Measurements from ENCODE around the gene DNAAF1.
"Not testable (repeated sequence)": the region's sequence is repeated elsewhere in the genome, so short reads cannot be mapped to it uniquely, and the experiment has no call there.

The DNAAF1 gene

DNA sequence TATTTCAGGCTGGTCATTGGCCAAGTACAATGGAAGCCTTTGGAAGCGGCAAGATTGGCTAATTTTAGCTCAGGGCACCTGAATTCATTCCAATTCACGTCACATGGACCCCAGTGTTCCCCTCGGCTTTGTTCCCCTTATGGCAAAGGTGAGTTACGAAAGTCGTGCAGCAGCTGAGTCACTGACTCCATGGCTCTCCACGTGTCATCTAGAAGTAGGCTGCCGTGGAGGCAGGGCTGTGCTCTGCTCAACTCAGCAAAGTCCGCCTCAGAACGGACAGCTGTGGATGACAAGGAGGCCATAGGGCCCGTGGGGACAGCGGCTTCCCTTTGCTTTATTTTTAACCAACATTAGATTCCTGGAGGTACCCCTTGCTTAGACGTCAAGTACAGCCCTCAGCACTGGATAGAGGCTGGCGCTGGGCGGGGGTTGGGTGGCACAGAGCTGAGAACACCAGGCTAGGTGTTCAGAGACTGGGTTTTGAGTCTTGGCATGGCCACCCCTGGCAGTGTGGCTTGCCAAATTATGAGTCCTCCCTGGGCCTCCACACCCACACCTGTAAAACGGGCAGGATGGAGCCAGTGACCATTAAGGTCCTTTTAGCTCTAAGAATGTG, 69.5 kb downstream of the DNAAF1 start:
- no peak for DNase-seq

DNA sequence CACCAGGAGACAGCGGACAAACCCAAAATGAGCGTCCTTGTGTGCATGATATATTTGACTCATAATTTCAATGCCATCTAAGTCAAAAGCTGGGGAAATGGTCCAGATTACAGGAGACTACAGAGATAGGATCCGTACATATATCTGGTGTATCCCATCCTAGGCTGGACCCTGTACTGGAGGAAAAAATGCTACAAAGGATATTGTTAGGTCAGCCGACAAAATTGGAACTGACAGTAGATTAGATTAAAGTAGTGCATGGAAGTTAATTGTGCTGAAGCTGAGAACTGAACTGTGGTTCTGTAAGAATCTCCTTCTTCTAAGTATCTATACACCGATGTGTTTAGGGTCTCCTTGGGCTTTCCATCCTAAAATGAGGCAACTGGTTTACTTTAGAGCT, 70.4 kb downstream of the DNAAF1 start:
- DNase-seq: no peak

DNA sequence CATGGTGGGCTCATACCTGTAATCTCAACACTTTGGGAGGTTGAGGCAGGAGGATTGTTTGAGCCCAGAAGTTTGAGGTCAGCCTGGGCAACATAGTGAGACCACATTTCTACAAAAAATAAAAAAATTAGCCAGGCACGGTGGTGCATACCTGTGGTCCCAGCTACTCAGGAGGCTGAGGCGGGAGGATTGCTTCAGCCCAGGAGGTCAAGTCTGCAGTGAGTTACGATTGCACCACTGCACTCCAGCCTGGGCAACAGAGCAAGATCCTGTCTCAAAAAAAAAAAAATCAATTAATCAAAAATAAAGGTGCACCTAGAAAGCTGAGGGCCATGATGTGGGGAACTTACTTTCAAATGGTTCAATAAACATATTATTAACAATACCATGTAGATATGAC, 71.0 kb downstream of the DNAAF1 start:
- DNase-seq: not testable (repeated sequence)

DNA sequence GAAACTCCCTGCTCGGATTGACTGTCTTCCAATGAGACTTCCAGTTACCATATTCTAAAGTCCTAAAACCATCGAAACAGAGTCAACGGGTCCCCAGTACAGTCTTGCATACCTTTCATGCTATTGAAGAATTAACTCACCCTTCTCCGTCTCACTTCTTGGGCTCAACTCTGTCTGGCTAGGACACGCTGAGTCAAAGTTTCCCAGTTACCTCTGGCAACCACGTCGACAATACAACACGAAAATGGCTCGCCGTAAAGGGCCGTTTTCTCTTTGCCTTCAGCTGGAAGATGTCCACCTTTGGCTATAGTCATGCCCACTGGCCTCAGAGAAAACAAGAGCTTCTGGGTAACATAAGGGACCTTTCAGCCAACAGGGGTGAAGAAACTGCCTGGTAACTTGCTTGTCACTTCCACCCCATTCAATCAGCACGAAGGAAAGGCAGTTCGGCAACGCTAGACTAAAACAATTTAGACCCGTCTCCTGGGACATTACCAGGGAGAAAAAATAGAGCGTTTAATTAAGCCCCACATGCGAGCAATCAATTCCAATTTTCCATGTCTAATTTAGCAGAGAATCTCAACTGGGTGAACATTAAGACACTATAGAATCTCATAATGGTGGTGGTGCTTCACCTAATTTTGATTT, 73.2 kb downstream of the DNAAF1 start:
- DNase-seq: no peak

DNA sequence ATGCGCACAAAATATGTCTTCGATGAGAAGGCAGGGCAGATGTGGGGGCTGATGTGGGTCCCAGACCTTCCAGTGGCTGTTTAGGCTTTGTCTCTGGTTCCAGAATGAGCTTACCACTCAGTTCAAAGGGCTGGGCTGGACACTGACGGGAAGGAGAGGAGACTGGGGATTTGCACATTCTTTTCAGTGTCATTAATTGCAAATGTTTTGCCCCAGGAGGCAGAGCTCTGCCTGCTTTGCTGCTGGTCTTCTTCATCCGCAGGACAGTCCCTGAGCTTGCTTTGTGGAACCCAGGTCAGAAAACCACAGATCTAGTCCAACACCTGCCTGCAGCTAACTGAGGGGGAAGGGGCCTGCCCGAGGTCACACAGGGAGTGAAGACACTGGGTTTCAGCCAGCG, 73.8 kb downstream of the DNAAF1 start:
- DNase-seq: no peak

DNA sequence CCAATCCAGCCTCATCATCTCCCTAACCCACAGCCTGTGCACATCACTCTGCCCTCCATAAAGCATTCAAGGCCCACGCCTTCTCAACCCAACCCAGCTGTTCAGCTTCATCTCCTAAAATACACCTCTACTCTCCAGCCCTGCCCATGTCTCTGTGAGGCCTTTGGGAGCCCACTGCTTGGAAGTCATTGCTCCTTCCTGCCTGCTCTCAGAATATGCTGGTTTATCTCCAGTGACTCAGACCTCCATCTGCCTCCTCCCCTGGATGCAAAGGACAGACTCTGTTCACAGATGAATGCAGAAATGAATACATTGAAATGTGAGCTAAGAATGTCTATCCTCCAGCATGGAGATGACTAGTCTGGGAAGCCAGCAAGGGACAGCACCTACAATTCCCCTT, 75.7 kb downstream of the DNAAF1 start:
- DNase-seq: no peak

DNA sequence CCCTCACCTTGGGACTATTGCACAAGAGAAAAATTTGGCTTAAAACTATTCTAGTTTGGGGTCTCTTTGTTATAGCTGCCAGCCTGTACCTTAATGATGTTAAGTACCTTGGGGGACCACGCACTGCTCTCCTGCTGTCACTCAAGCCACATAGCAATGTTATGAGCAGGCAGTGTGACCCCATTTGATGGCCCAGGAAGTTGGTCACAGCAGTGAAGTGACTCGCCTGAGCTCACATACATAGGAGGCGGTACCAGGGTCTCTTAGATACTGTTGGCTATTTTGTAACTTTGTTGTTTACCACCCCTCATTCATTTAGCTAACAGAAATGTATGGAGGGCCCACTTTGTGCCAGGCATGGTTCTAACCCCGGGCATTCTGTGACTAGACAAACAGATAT, 78.3 kb downstream of the DNAAF1 start:
- DNase-seq: no peak

DNA sequence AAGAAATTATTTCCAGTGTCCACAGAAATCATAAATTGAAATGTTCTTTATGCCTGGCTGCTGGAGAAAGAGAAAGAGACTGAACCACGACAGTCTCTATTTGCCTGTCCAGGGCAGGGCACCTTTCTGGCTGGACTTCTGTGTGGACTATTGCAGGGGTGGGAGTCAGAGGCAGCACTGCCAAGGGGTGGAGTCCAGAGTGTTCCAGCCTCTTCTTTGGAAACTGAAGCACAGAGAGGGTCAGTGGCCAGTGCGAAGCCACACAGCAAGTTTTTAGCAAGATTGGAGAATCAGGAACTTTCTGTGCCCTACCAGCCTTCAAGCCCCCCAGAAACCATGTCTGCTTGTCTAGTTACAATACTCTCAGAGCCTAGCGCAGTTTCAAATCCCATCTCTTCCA, 79.4 kb downstream of the DNAAF1 start:
- DNase-seq: no peak

DNA sequence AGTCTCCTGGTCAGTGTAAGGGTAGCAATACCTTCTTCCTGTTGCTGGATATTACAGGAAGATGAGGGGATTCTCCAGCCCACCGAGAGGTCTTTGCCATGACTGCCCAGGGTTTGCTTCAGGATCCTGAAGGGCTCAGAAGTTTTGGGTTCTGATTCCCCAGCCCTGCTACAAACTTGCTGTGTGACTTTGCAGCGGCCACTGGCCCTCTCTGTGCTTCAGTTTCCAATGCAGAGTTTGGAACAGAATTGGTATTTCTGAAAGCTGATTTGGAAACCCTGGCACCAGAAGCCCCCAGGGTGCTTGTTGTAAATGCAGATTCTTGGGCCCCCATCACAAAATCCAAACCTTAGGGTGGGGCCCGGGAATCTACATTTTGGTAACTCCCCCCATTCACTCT, 80.0 kb downstream of the DNAAF1 start:
- no peak for DNase-seq

DNA sequence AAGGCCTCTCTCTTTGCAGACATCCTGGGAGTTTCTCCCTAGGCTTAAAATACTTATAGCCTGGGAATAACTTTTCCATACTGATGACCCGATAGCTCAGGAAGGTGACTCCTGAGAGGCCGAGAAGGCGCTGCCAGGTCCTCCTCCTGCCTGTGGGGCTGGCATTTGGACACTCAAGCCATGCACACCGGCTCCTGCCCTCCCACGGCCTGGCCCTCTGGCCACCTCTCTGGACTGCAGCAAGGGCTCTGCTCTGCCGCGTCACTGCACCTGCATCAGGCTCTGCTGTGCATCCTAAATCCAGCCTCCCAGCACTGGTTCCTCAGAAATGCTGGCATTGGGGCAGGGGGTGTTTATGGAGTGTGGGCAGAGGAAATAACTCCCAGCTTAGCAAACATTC, 80.5 kb downstream of the DNAAF1 start:
- DNase-seq: no peak

DNA sequence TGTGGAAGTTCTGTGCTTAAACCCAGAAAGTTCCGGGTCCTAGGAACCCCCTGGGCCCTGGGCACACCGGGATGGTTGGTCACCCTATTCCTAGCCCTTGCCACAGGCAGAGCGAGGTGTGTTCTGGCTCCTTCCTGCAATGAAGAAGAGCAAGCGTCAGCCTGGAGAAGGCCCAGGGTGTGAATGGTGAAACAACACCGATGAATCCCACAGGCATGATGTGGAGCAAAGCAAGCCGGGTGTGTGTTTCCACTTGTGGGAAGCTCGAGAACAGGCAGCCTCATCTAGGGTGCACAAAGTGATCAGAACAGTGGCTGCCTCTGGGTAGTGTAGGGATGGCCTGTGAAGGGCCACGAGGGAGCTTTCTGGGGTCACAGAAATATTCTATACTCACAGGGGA, 80.9 kb downstream of the DNAAF1 start:
- no peak for DNase-seq

All from NCI-H2171 (cell line).